Fibroblast of the aortic adventitia (primary cell): ENCODE results near the gene TWF1. TPM values are rescaled to one million over a fixed set of nuclear protein-coding genes. Genes with fewer than 3 reads are reported as not detected.

Experiments
- total RNA-seq: library from RNA; depleted of rRNA; stranded (reverse); fragments of >200 nt; gene quantifications from 2 replicates; pipeline ENCODE4 v1.2.3, GENCODE V29; 2012; ENCODE audit warnings: low replicate concordance

Gene TWF1
- total RNA-seq, 1 donor: 179 TPM

Other genes starting within 250 kb of the TWF1 start
- gene PUS7L, start 47.5 kb downstream of the TWF1 start, total RNA-seq: 27.9 and 29.4 TPM in 2 replicates
- 31.9 and 47.1 TPM in 2 replicates for gene IRAK4, start 47.4 kb downstream of the TWF1 start, total RNA-seq
- 9.9 and 13.0 TPM in 2 replicates for gene TMEM117, start 29.8 kb upstream of the TWF1 start, total RNA-seq